ENCODE data around the gene RECQL5.

RECQL5 gene

GRCh38 chr17:75595920-75596313 lies 71.0 kb downstream of the RECQL5 start:
- Histone ChIP-seq H3K27ac (ENCODE audit: extremely low read depth, low read depth, low read length) (no peak overlapping the region), H3K4me3 (ENCODE audit: low read depth, low read length) (no peak overlapping the region), H3K36me3 (ENCODE audit: control insufficient read depth in 2 of 2, insufficient read depth in 1 of 2, low read length in 2 of 2) (no peaks in the 10 kb centered on the region), H3K9me3 (ENCODE audit: control insufficient read depth, insufficient read depth, low read depth, low read length) (no peaks in the 10 kb centered on the region), H3K4me1 (ENCODE audit: control insufficient read depth, insufficient read depth, low read length) (no peaks in the 10 kb centered on the region)
- CTCF ChIA-PET = interaction anchor here (0.5 to 1.1 kb wide), 4 partner anchors 37 to 190 kb away, joined by 3 to 4 read pairs (median 3); no protein-coding TSS in a partner anchor
- POLR2A ChIA-PET = no interaction called here
- TF ChIP-seq ZNF558 (tag by site-specific recombination; IDR thresholded peaks at IDR 0.05) (no peak), ZBTB17 (tag by site-specific recombination; IDR thresholded peaks at IDR 0.05) (no peak), GFI1B (tag by site-specific recombination; IDR thresholded peaks at IDR 0.05) (no peak), ZNF561 (tag by site-specific recombination; IDR thresholded peaks at IDR 0.05; ENCODE audit: borderline replicate concordance) (no peak), SCRT2 (tag by site-specific recombination; IDR thresholded peaks at IDR 0.05) (no peak), ZNF514 (tag by site-specific recombination; IDR thresholded peaks at IDR 0.05) (no peak), ZNF670 (tag by site-specific recombination; IDR thresholded peaks at IDR 0.05; ENCODE audit: low read depth) (no peak), ZNF791 (tag by site-specific recombination; IDR thresholded peaks at IDR 0.05) (no peak), KLF9 (tag by site-specific recombination; IDR thresholded peaks at IDR 0.05; ENCODE audit: low read depth) (no peak), ZXDB (tag by site-specific recombination; IDR thresholded peaks at IDR 0.05) (no peak), ZSCAN18 (tag by site-specific recombination; IDR thresholded peaks at IDR 0.05) (no peak), ZSCAN16 (tag by site-specific recombination; IDR thresholded peaks at IDR 0.05) (no peak), ZNF521 (tag by site-specific recombination; IDR thresholded peaks at IDR 0.05) (no peak), ZNF19 (tag by site-specific recombination; IDR thresholded peaks at IDR 0.05; ENCODE audit: low read depth) (no peak)

DNA sequence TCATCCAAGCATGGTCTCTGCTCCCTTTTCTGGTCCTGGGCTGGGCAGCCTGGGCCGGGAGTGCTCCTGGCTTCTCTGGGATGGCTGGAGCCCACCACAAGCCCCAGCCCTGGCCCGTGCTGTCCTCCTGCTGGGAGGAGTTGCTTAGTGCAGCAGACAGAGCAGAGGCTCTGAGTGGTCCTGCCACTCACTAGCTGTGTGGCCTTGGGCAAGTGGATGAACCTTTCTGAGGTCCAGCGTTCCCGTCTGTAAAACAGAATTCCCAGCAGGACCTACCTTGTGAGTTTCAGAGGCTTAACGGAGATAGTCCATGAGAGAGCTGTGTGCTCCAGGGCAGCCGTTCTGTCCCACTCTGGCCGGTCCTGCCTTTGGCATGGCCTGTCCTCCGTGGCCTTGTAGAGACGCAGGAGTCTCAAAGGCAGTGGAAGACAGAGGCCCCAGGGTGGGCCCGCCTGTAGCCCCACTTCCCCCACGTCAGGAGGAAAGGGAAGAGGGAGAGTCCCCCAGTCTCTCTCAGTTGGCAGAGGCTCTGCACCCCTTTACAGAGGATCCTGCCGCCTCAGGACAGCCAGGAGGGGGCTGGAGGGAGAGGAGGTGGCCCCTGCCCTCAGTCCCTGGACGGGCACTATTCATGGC lies 71.6 kb downstream of the RECQL5 start:
- ChIA-PET POLR2A (no interaction called here), CTCF (interaction anchor here (0.7 to 1.1 kb wide), 3 partner anchors 17 to 113 kb away, joined by 3 to 4 read pairs (median 3); no protein-coding TSS in a partner anchor)
- Histone ChIP-seq H3K4me3 (ENCODE audit: low read depth, low read length) (no peak overlapping the region), H3K36me3 (ENCODE audit: control insufficient read depth in 2 of 2, insufficient read depth in 1 of 2, low read length in 2 of 2) (no peaks in the 10 kb centered on the region), H3K9me3 (ENCODE audit: control insufficient read depth, insufficient read depth, low read depth, low read length) (no peaks in the 10 kb centered on the region), H3K4me1 (ENCODE audit: control insufficient read depth, insufficient read depth, low read length) (no peaks in the 10 kb centered on the region), H3K27ac (ENCODE audit: extremely low read depth, low read depth, low read length) (no peak overlapping the region)
- TF ChIP-seq, protein P1, sequence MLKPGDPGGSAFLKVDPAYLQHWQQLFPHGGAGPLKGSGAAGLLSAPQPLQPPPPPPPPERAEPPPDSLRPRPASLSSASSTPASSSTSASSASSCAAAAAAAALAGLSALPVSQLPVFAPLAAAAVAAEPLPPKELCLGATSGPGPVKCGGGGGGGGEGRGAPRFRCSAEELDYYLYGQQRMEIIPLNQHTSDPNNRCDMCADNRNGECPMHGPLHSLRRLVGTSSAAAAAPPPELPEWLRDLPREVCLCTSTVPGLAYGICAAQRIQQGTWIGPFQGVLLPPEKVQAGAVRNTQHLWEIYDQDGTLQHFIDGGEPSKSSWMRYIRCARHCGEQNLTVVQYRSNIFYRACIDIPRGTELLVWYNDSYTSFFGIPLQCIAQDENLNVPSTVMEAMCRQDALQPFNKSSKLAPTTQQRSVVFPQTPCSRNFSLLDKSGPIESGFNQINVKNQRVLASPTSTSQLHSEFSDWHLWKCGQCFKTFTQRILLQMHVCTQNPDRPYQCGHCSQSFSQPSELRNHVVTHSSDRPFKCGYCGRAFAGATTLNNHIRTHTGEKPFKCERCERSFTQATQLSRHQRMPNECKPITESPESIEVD (tag by site-specific recombination; IDR thresholded peaks at IDR 0.05) = no peak
- no peak for TF ChIP-seq ZNF701 (tag by site-specific recombination; IDR thresholded peaks at IDR 0.05)
- TF ChIP-seq MYNN (tag by site-specific recombination; IDR thresholded peaks at IDR 0.05; ENCODE audit: borderline replicate concordance) = no peak
- TF ChIP-seq ZNF768 (tag by site-specific recombination; IDR thresholded peaks at IDR 0.05) = peak; percentile 9; the same call in 1 of the 2 replicates

GRCh38 chr17:75594499-75595283 lies 72.3 kb downstream of the RECQL5 start:
- TF ChIP-seq, protein P2, sequence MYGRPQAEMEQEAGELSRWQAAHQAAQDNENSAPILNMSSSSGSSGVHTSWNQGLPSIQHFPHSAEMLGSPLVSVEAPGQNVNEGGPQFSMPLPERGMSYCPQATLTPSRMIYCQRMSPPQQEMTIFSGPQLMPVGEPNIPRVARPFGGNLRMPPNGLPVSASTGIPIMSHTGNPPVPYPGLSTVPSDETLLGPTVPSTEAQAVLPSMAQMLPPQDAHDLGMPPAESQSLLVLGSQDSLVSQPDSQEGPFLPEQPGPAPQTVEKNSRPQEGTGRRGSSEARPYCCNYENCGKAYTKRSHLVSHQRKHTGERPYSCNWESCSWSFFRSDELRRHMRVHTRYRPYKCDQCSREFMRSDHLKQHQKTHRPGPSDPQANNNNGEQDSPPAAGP (tag by site-specific recombination; IDR thresholded peaks at IDR 0.05) = no peak
- no peak for TF ChIP-seq ZNF140 (tag by site-specific recombination; IDR thresholded peaks at IDR 0.05)
- no peak overlapping the region for H3K27ac ChIP-seq (ENCODE audit: extremely low read depth, low read depth, low read length)
- ChIA-PET POLR2A (no interaction called here), CTCF (interaction anchor here (0.7 to 1.3 kb wide), 3 partner anchors 12 to 153 kb away, joined by 3 to 5 read pairs (median 3); no protein-coding TSS in a partner anchor)
- no peak overlapping the region for H3K4me3 ChIP-seq (ENCODE audit: low read depth, low read length)
- H3K36me3 ChIP-seq (ENCODE audit: control insufficient read depth in 2 of 2, insufficient read depth in 1 of 2, low read length in 2 of 2) = no peaks in the 10 kb centered on the region
- no peaks in the 10 kb centered on the region for H3K4me1 ChIP-seq (ENCODE audit: control insufficient read depth, insufficient read depth, low read length)
- H3K9me3 ChIP-seq (ENCODE audit: control insufficient read depth, insufficient read depth, low read depth, low read length) = no peaks in the 10 kb centered on the region
